Stimulated activated CD4-positive, alpha-beta T cell treated with anti-CD3 and anti-CD28 coated beads, Interleukin-2, amount 100 ng/mL, for 4 hours (primary cell): ENCODE data around the gene KNDC1.

Experiments used
- DNase-seq: peaks from one replicate; pipeline ENCODE4 v3.0.0-alpha.2; 2020; ENCODE audit warnings: low read depth

Gene KNDC1

GRCh38 chr10:133243593-133243992, 83.6 kb downstream of the KNDC1 start:
- DNase-seq: no peak

DNA sequence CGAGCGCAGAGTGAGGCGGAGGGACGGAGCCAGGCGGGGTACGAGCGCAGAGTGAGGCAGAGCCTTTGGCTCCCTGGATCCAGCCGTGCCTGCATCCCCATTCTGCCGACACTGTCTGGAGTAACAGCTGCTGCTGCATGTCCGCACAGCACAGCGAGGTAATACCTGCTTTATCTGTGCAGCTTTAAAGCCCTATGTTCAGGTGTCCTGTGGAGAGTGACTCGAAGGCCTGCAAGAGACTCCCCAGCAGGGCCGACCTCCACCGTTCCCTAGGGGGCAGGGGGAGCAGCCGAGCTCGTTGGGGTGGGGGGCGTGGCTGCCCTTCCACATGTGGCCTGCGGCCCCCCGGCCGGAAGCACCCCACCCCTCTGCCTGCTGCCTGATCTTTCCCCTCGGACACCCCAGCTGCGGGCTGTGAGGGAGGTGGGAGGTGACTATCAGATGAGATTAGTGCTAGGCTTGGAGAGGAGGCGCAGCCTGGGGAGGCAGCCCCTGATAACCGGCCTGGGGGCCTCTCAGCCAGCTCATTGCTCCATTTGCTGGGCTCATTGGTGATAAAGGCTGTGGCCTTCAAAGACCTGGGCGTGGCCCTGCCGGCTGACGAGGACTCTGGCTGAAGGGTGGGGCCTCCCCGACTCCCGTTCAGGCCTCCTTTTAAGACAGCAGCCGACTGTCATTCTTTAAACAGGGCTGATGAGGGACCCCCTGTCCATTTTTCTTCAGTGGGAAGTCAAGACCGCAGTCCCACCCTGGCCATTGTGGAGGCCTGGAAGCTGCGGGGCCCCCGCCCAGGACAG, 85.6 kb downstream of the KNDC1 start:
- DNase-seq: no peak

DNA sequence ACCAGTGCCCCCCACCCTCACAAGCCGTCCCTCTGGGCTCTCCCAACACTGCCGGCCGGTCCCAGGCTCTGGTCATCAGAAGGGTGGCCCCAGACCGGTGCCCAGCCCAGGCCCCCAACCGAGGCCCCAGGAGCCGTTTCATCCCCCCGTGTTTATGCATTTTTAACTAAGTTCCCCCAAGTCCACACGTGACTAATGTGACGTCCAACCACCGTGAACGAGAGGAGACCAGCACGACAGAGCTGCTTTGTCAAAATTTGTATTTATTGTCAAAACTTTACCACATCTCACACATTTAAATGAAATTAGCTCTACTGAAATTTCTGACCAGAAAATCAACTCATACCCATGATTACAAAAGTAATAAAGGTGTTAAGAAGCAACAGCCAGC, 86.2 kb downstream of the KNDC1 start:
- no peak for DNase-seq

DNA sequence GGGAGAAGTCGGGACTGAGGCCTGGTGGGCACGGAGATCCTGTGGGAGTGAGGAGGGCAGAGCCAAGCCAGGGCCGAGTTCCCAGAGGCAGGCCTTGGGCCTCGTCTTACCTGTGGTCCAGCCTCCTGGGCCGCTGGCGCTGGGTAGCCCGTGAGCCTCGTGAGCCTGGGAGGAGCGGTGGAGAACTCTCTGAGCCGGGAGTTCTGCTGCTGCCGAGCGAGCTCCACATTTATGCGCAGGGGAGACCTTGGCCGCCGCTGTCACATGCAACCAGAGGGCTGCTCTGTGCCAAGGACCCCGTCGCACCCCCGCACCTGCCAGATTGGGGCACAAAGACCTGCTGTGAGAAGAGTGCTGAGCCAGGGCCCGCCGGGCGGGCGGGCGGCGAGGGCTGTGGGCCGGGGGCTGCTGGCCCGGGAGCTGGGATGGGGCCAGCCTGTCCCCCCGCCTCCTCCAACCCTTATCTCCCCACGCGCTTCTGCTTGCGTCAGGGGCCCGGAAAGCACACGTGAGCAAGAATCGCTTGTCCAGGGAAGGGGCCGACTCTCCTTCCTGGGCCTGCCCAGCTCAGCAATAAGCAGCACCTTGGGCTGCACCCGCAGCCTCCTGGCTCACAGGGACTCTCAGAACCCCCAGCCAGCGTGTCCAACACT, 87.8 kb downstream of the KNDC1 start:
- no peak for DNase-seq

DNA sequence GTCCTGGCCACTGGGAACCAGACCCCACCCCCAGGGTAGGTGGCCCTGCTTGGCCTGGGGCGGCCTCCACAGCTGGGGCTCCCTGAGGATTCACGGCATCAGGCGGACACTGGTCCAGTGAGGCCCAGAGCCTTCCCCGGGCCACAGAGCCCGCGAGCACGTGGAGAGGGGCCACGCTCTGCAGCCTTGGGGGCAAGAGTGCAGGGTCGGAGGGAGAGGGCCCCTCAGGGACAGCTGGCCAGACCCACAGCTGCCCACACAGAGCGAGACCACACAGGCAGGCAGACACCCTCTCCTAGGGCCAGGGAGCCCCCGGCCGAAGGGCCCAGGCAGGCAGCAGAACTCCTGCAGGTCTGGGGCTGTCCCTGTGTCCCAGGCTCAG, 88.3 kb downstream of the KNDC1 start:
- no peak for DNase-seq

- DNase-seq: no peak
Observed at GRCh38 chr10:133249094-133249780, 89.2 kb downstream of the KNDC1 start.

DNA sequence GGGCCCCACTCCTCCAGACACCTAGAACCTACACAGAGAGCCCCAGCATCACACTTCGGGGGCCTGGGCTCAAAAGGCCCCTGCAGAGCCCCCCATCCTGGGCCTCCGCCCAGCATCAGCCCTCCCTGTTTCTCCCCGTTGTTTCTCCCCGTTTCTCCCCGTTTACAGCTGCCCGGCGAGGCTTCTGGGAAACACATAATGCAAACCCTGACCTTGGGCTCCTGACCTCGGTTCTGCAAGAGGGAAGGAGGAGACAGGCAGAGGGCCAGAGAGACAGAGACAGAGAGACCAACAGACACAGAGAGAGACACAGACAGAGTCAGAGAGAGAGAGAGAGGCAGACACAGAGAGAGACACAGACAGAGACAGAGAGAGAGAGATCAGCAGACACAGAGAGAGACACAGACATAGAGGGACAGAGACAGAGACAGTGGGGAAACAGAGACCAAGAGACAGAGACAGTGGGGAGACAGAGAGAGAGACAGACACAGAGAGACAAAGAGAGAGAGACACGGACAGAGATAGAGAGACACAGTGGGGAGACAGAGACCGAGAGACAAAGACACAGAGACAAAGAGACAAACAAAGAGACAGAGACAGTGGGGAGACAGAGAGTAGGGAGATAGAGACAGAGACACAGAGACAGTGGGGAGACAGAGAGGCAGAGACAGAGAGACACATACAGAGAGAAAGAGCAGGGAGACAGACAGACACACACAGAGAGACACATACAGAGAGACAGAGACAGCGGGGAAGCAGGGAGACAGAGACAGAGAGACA, 90.1 kb downstream of the KNDC1 start:
- no peak for DNase-seq

- no peak for DNase-seq
Observed at GRCh38 chr10:133251388-133252222, 91.6 kb downstream of the KNDC1 start.

DNA sequence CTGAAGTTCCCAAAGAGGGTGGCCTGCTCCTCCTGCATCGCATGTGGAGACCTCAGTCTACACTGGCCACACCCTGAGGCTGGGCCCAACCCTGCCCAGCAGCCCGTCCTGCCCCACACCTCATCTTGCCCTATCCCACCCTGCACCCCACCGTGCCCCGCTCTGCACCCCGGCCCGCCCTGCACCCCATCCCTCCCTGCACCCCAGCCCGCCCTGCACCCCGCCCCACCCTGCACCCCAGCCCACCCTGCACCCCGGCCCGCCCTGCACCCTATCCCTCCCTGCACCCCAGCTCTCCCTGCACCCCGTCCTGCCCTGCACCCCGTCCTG, 92.2 kb downstream of the KNDC1 start:
- DNase-seq: no peak

DNA sequence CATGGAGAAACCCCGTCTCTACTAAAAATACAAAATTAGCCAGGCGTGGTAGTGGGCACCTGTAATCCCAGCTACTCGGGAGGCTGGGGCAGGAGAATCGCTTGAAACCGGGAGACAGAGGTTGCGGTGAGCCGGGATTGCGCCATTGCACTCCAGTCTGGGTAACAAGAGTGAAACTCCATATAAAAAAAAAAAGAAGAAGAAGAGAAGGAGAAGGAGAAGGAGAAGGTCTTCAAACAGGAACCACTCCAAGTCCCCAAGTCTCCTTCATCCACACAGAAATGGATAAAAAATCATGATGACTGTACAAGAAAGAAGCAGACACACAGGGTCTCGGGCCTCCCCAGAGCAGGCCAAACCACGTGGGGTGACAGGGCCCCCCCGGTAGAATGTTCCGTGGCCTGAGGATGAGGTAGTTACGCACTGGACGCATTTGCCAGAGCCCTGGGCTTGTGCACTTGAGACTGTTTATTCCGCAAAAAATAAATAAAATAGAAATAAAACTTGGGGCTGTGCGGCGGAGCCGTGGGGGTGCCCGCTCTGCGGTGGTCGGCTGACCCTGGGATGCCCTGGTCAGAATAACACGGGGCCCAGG, 93.4 kb downstream of the KNDC1 start:
- DNase-seq: no peak

GRCh38 chr10:133254421-133255120, 94.6 kb downstream of the KNDC1 start:
- no peak for DNase-seq

GRCh38 chr10:133255323-133255722, 95.3 kb downstream of the KNDC1 start:
- DNase-seq: no peak

DNA sequence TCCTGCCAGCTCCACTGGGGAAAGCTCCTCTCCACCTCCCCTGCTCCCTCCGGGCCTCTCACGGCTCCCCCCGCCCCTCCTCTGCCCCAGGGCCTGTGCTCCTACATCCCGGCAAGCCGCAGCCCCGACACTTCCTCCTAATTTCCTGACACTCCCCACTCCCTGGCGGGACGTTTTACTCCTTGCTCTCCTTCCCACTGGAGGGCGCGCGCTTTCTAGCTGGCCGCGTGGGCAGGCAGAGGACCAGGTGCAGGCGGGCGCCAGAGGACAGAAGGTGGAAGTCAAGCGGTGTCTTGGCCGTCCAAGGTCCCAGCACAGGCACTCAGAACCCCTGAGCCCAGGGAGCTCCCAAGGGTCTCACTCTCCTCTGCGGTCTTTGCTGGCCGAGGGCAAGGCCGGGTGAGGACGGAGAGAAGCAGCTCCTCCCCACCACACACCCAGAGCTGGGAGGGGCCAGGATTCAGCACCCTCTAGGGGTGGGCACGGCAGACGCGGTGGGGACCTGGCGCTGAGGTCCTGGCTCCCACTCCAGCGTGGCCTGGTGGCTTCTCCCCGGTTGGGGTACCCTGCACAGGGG, 97.6 kb downstream of the KNDC1 start:
- DNase-seq: no peak

DNA sequence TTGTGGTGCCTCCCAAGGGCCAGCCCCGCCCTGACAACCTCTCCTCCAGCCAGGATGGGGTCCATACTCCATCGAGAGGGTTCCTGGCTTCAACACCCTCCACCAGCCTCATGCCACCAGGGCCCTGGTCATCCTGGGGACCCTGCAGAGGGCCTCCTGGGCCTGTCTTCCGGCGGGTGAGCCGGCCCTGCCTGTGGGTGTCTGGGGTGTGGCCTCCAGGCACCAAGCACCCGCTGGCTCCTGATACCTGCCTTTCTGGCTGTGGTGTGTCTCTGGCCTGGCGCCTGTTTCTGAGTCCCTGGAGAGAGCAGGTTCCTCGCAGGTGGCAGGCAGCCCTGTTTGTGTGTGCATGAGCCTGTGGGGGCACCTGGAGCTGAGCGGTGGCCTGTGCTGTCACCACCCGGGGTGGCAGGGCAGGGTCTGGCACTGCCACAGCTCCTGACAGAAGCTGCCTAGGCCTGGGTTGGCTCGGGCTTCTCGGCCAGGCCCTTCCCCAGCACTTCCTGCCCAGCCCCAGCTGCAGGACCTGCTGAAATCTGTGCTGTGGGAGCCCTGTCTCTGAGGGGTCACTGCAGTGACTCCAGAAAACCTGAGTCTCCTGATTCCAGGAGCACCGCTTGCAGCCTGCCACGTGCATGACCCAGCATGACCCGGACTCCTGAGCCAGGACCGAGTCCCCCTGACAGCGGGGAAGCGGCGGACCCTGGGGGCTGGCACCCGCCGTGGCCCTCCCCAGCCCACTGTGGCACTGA, 98.2 kb downstream of the KNDC1 start:
- no peak for DNase-seq

- DNase-seq: peak; percentile 84
Observed at GRCh38 chr10:133258818-133259601, 99.0 kb downstream of the KNDC1 start.

DNA sequence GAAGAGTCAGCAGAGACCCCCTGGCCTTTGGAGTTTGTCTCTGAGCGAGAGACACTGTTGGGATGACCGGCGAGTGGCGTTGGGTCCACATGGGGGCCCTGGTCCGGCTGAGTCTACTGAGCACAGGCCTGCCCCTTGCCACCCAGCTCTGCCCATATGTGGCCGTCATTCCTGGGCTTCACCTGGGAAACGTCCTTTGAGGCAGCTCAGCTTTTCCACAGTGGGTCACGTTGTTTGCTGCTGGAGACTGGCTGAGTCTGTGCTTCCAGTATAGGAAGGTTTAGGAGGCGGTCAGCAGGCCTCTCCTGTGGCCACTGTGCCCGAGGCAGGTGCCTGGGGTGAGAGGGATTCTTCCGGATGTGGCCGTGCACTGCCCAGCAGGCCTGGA, 99.6 kb downstream of the KNDC1 start:
- DNase-seq: no peak

DNA sequence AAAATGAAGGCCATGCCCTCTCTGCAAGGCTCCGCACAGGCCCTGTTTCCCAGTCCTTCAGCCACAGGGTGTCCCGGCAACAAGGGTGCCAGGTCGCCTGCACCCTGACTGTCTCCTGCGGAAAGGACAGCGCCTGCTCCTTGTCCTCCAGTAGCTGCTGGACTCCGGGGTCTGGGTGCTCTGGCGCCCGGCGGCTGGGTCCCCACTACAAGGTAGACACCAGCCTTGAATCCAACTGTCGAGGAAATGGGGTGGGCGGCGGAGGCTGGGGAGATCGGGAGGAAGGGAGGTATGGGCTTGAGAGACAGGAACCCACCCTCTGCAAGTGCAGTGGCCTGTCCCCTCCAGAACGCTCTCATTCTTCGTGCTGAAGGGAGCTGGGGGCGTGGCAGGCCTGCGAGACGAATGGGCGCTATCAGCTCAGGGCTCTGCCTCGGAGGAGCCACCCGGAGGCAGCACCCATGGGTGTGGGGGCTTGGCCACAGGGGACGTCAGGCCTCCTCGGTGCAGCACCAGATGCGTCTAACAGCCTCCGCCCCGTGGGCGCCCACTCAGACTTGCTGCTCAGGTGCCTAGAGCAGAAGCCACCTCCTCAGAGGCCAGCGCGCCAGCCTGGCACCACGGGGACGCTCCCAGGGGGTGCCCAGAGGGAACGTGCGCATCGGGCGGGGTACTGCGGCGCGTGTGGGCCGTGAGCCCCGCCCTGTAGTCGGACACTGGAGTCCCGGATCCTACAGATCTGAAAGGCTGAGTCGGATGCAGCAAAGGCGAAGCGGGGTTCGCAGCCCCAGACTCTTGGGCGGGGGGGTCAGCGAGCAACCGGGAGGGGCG, 101.1 kb downstream of the KNDC1 start:
- peak; percentile 52 for DNase-seq
